GM12892 (cell line): ENCODE data around the gene MRPL40.

Source experiments
- POLR2A ChIP-seq: IDR thresholded peaks from 2 replicates; pipeline ENCODE4 v1.6.1; 2011; ENCODE audit warnings: low read depth, low read length, control low read depth
- TAF1 ChIP-seq: IDR thresholded peaks from 2 replicates; pipeline ENCODE4 v1.6.1; 2011; ENCODE audit warnings: low read depth, mild to moderate bottlenecking, control low read depth, low read length, borderline replicate concordance

DNA sequence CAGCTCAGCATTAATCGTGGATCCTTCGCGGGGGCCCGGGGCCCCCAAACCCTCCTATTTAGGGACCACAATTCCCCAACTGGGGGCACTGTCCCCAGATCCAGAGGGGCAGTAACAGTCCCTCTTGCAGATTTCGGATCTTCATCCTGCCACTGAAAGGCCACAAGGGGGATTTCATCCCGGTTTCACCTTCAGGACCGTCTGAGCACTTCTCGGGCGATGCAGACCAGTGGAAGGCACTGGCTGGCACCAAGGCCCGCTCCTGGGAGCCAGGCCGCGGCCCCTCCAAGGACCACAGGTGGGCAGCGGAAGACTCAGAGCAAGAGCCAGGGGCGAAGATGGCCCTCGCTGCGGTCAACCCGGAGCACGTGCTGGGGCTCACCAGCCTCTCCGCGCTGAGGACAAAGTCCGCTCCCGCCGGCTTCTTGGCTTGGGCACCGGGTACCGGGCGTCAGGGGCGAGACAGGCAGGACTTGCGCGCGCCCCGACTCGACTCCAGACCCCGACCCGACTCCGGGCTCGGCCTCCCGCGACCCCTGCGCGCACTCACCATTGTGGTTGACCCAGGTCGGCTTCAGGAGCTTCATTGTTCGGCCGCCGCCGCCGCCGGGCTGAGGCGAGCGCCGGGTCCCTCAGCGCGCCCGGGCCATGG lies 1.3 kb upstream of the MRPL40 start:
- TF ChIP-seq POLR2A (no peak), TAF1 (no peak)
